Measurements from ENCODE around the gene MTIF3.

Gene MTIF3, protein sequence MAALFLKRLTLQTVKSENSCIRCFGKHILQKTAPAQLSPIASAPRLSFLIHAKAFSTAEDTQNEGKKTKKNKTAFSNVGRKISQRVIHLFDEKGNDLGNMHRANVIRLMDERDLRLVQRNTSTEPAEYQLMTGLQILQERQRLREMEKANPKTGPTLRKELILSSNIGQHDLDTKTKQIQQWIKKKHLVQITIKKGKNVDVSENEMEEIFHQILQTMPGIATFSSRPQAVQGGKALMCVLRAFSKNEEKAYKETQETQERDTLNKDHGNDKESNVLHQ

GRCh38 chr13:27449936-27450828 is at the start of gene MTIF3:
Gene MTIF3, minus strand, starts transcription at chr13:27450564. Its CDS starts 10,116 bp downstream, at chr13:27440448.
- H3K9me3 ChIP-seq (ENCODE audit: control insufficient read depth, low read length): no peaks in the 10 kb centered on the region
- no peaks in the 10 kb centered on the region for H3K27me3 ChIP-seq (replicated peaks; ENCODE audit: control insufficient read depth, insufficient read depth, low read length)
- peak; percentile 90 for DNase-seq (ENCODE audit: low read depth)
- no peaks in the 10 kb centered on the region for H3K36me3 ChIP-seq (ENCODE audit: control insufficient read depth, insufficient read depth, low read length, severe bottlenecking)
- H3K4me1 ChIP-seq (ENCODE audit: control insufficient read depth, insufficient read depth, low read length): peaks cover 18% of the 10 kb centered on the region
- peak within 1 kb of the TSS; percentile 99 for H3K4me3 ChIP-seq (ENCODE audit: low read length)
- peak within 1 kb of the TSS; percentile 95 for H3K9ac ChIP-seq (ENCODE audit: low read length)

DNA sequence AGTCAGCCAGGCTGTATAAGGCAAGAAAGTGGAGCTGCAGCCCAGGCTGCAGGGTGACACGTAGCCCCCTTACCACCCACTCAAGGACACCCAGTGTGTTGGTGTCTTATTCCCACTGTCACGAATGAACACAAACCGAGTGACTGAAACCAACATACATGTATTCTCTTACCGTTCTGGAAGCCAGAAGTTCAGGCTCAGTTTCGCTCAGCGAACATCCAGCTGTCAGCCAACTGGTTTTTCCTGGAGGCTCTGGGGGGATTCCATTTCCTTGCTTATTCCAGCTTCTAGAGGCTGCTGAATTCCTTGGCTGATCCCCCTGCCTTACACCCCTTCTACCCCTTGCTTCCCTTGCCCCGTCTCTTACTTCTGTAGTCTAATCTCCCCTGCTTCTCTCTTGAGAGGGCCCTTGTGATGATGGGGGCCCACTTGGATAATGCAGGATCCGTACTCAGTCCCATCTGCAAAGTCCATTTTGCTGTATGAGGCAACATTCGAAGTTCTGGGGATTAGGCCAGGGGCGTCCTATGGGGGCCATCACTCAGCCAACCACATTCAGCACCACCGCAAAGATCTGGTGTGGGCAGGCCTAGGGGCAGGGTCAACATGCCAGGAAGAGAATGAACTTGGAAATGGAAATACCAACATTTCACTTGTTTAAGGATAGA is 47.3 kb upstream of the MTIF3 start:
- peaks cover 8% of the 10 kb centered on the region for H3K4me1 ChIP-seq (ENCODE audit: control insufficient read depth, insufficient read depth, low read length)
- DNase-seq (ENCODE audit: low read depth): no peak
- H3K9ac ChIP-seq (ENCODE audit: low read length): no peak overlapping the region
- H3K4me3 ChIP-seq (ENCODE audit: low read length): no peak overlapping the region
- H3K9me3 ChIP-seq (ENCODE audit: control insufficient read depth, low read length): no peaks in the 10 kb centered on the region
- H3K36me3 ChIP-seq (ENCODE audit: control insufficient read depth, insufficient read depth, low read length, severe bottlenecking): no peaks in the 10 kb centered on the region
- peaks cover 21% of the 10 kb centered on the region for H3K27me3 ChIP-seq (replicated peaks; ENCODE audit: control insufficient read depth, insufficient read depth, low read length)

DNA sequence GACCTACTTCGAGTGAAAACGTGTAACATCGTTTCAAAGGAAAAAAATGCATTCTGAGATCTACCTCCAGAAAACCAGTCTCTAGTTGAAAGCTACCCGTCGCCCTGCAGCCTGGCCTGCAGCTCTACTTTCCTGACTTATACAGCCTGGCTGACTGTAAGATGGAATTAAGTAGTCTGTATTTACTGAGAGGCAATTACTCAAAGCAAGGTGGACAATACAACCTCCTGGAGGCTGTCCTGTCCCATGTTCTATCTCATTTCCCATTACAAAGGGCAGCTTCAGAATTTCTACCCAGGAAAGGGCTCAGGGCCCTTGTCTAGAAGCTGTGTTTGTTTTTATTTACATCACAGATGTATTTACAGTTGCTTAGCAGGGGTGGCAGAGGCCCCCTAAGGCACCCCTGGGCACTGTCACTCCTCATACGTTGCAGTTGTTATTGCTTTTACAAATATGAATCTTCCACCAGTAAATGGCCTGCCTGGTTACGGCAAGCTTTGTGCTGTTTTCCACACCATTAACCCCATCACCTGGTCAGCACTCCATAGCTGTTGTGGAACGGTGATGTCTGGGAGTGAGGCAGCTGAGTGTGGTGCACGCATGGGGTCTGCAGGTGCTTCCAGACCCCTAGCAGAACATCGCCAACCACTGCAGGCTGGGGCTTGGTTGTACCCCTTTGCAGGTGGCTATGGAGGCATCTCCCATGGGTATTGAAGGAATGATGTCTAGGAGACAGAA is 46.3 kb upstream of the MTIF3 start:
- peaks cover 8% of the 10 kb centered on the region for H3K4me1 ChIP-seq (ENCODE audit: control insufficient read depth, insufficient read depth, low read length)
- peaks cover 15% of the 10 kb centered on the region for H3K27me3 ChIP-seq (replicated peaks; ENCODE audit: control insufficient read depth, insufficient read depth, low read length)
- H3K36me3 ChIP-seq (ENCODE audit: control insufficient read depth, insufficient read depth, low read length, severe bottlenecking): no peaks in the 10 kb centered on the region
- no peaks in the 10 kb centered on the region for H3K9me3 ChIP-seq (ENCODE audit: control insufficient read depth, low read length)
- no peak overlapping the region for H3K4me3 ChIP-seq (ENCODE audit: low read length)
- no peak overlapping the region for H3K9ac ChIP-seq (ENCODE audit: low read length)
- DNase-seq (ENCODE audit: low read depth): no peak

DNA sequence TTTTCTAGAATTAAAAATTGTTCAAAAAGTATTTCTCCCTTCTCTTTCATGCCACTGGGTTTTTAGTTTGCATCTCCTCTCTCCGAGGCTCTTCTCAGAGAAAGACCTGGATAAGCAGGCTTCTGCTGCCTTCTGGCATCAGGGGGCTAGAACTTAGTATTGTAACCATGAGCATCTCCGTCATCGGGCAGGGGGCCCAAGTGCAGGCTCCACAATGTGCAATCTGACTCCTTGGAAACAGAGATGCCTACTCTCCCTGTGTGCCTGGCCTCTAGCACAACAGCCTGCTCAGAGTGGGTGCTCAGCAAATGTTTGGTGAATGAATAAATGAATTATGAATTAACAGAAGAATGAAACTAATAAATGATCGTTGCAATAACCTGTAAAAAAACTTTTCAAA is 45.6 kb upstream of the MTIF3 start:
- H3K9me3 ChIP-seq (ENCODE audit: control insufficient read depth, low read length): no peaks in the 10 kb centered on the region
- no peak overlapping the region for H3K4me3 ChIP-seq (ENCODE audit: low read length)
- no peaks in the 10 kb centered on the region for H3K36me3 ChIP-seq (ENCODE audit: control insufficient read depth, insufficient read depth, low read length, severe bottlenecking)
- H3K9ac ChIP-seq (ENCODE audit: low read length): no peak overlapping the region
- DNase-seq (ENCODE audit: low read depth): no peak
- peaks cover 15% of the 10 kb centered on the region for H3K27me3 ChIP-seq (replicated peaks; ENCODE audit: control insufficient read depth, insufficient read depth, low read length)
- peaks cover 8% of the 10 kb centered on the region for H3K4me1 ChIP-seq (ENCODE audit: control insufficient read depth, insufficient read depth, low read length)

GRCh38 chr13:27495551-27495950 is 45.2 kb upstream of the MTIF3 start:
- no peaks in the 10 kb centered on the region for H3K36me3 ChIP-seq (ENCODE audit: control insufficient read depth, insufficient read depth, low read length, severe bottlenecking)
- no peak overlapping the region for H3K4me3 ChIP-seq (ENCODE audit: low read length)
- H3K9me3 ChIP-seq (ENCODE audit: control insufficient read depth, low read length): no peaks in the 10 kb centered on the region
- DNase-seq (ENCODE audit: low read depth): no peak
- no peak overlapping the region for H3K9ac ChIP-seq (ENCODE audit: low read length)
- H3K27me3 ChIP-seq (replicated peaks; ENCODE audit: control insufficient read depth, insufficient read depth, low read length): peaks cover 15% of the 10 kb centered on the region
- H3K4me1 ChIP-seq (ENCODE audit: control insufficient read depth, insufficient read depth, low read length): peaks cover 8% of the 10 kb centered on the region

GRCh38 chr13:27493981-27494380 is 43.6 kb upstream of the MTIF3 start:
- H3K4me3 ChIP-seq (ENCODE audit: low read length): no peak overlapping the region
- H3K9me3 ChIP-seq (ENCODE audit: control insufficient read depth, low read length): no peaks in the 10 kb centered on the region
- peak; percentile 61 for DNase-seq (ENCODE audit: low read depth)
- H3K36me3 ChIP-seq (ENCODE audit: control insufficient read depth, insufficient read depth, low read length, severe bottlenecking): no peaks in the 10 kb centered on the region
- H3K27me3 ChIP-seq (replicated peaks; ENCODE audit: control insufficient read depth, insufficient read depth, low read length): peaks cover 7% of the 10 kb centered on the region
- H3K4me1 ChIP-seq (ENCODE audit: control insufficient read depth, insufficient read depth, low read length): peaks cover 8% of the 10 kb centered on the region
- no peak overlapping the region for H3K9ac ChIP-seq (ENCODE audit: low read length)

DNA sequence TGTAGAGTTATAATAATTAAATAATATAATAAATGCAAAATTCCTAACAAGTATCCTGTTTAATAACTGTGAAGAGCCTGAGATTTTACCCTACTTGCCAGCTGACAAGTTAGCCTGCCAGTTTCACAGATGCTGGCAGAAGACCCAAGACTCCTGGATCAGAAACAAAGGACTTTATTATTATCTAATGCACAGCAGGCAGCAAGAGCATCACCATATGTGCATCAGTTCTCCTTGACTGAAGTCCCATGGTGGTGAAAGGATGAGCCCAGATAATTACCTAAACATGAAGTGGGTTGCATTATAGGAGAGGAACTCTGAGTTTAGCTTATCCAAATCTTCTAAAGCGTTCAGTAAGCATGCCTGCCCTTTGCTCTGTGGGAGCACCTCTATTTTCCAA is 39.1 kb upstream of the MTIF3 start:
- H3K27me3 ChIP-seq (replicated peaks; ENCODE audit: control insufficient read depth, insufficient read depth, low read length): no peaks in the 10 kb centered on the region
- no peak for DNase-seq (ENCODE audit: low read depth)
- no peak overlapping the region for H3K4me3 ChIP-seq (ENCODE audit: low read length)
- H3K36me3 ChIP-seq (ENCODE audit: control insufficient read depth, insufficient read depth, low read length, severe bottlenecking): no peaks in the 10 kb centered on the region
- H3K9ac ChIP-seq (ENCODE audit: low read length): no peak overlapping the region
- no peaks in the 10 kb centered on the region for H3K9me3 ChIP-seq (ENCODE audit: control insufficient read depth, low read length)
- peaks cover 11% of the 10 kb centered on the region for H3K4me1 ChIP-seq (ENCODE audit: control insufficient read depth, insufficient read depth, low read length)

GRCh38 chr13:27487776-27488175 is 37.4 kb upstream of the MTIF3 start:
- Histone ChIP-seq H3K36me3 (ENCODE audit: control insufficient read depth, insufficient read depth, low read length, severe bottlenecking) (no peaks in the 10 kb centered on the region), H3K9me3 (ENCODE audit: control insufficient read depth, low read length) (peaks cover 3% of the 10 kb centered on the region), H3K27me3 (replicated peaks; ENCODE audit: control insufficient read depth, insufficient read depth, low read length) (peaks cover 2% of the 10 kb centered on the region), H3K4me1 (ENCODE audit: control insufficient read depth, insufficient read depth, low read length) (peaks cover 5% of the 10 kb centered on the region), H3K9ac (ENCODE audit: low read length) (no peak overlapping the region), H3K4me3 (ENCODE audit: low read length) (no peak overlapping the region)
- DNase-seq (ENCODE audit: low read depth): peak; percentile 52

DNA sequence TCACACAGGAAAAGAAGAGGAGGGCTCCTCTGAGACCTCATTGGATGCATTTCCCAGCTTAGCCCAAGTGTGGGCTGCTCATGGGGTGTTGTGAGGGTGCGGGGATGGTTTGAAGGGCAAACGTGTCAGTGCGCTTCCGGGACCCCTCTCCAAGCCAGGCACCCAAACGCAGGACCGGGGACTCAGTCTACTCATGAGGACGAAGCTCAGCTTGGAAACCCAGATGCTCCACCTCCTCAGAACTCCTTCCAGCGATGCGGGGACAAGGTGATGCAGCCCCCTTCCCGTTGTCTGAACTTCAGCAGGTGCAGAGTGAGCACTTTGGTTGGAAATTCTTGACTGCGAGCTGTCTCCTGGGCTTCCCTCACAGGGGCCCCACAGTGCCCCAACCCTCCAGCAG is 33.1 kb upstream of the MTIF3 start:
- Histone ChIP-seq H3K9me3 (ENCODE audit: control insufficient read depth, low read length) (peaks cover 16% of the 10 kb centered on the region), H3K4me3 (ENCODE audit: low read length) (no peak overlapping the region), H3K36me3 (ENCODE audit: control insufficient read depth, insufficient read depth, low read length, severe bottlenecking) (no peaks in the 10 kb centered on the region), H3K27me3 (replicated peaks; ENCODE audit: control insufficient read depth, insufficient read depth, low read length) (peaks cover 24% of the 10 kb centered on the region), H3K9ac (ENCODE audit: low read length) (no peak overlapping the region), H3K4me1 (ENCODE audit: control insufficient read depth, insufficient read depth, low read length) (peaks cover 1% of the 10 kb centered on the region)
- DNase-seq (ENCODE audit: low read depth): no peak

DNA sequence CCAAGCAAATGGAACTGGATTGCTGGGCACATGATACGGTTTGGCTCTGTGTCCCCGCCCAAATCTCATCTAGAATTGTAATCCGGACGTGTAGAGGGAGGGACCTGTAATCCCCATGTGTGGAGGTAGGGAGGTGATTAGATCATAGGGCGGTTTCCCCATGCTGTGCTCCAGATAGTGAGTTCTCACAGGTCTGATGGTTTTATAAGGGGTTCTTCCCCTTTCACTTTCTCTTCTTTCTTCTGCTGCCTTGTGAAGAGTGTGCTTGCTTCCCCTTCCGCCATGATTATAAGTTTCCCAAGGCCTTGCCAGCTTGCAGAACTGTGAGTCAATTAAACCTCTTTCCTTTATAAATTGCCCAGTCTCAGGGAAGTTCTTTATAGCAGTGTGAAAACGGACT is 32.6 kb upstream of the MTIF3 start:
- H3K9ac ChIP-seq (ENCODE audit: low read length): no peak overlapping the region
- no peak for DNase-seq (ENCODE audit: low read depth)
- H3K9me3 ChIP-seq (ENCODE audit: control insufficient read depth, low read length): peaks cover 16% of the 10 kb centered on the region
- no peak overlapping the region for H3K4me3 ChIP-seq (ENCODE audit: low read length)
- H3K36me3 ChIP-seq (ENCODE audit: control insufficient read depth, insufficient read depth, low read length, severe bottlenecking): no peaks in the 10 kb centered on the region
- H3K27me3 ChIP-seq (replicated peaks; ENCODE audit: control insufficient read depth, insufficient read depth, low read length): peaks cover 24% of the 10 kb centered on the region
- H3K4me1 ChIP-seq (ENCODE audit: control insufficient read depth, insufficient read depth, low read length): no peaks in the 10 kb centered on the region
